Smooth muscle cell (in vitro differentiated cells): ENCODE results near the gene FBXL7. TPM values are rescaled to one million over a fixed set of nuclear protein-coding genes. Genes with fewer than 3 reads are reported as not detected.

Experiments used
- DNase-seq: peaks from one replicate; lab custom pipeline; 2025; ENCODE audit not compliant: unreplicated experiment; lab: John Stamatoyannopoulos, UW
- H2AFZ ChIP-seq: fragments of 200-600 bp; sonication (generic); 2 replicates; pipeline ENCODE4 v1.6.0; 2016; ENCODE audit warnings: antibody characterized with exemption, low read depth, mild to moderate bottlenecking
- H3F3A ChIP-seq: fragments of 200-600 bp; sonication (generic); 2 replicates; pipeline ENCODE4 v1.6.0; 2017; ENCODE audit warnings: antibody characterized with exemption, low read depth
- H3K27ac ChIP-seq: fragments of 200-600 bp; sonication (generic); 2 replicates; pipeline ENCODE4 v1.5.1; 2016; ENCODE audit warnings: low read depth, mild to moderate bottlenecking
- H3K27me3 ChIP-seq: fragments of 200-600 bp; sonication (generic); 2 replicates; pipeline ENCODE4 v1.6.1; 2016; ENCODE audit warnings: low read depth, mild to moderate bottlenecking
- H3K36me3 ChIP-seq: fragments of 200-600 bp; sonication (generic); 2 replicates; pipeline ENCODE4 v1.5.1; 2016; ENCODE audit warnings: low read depth
- H3K4me1 ChIP-seq: fragments of 200-600 bp; sonication (generic); 2 replicates; pipeline ENCODE4 v1.5.1; 2016; ENCODE audit warnings: low read depth
- H3K4me2 ChIP-seq: fragments of 200-600 bp; sonication (generic); 2 replicates; pipeline ENCODE4 v1.6.0; 2016; ENCODE audit warnings: mild to moderate bottlenecking
- H3K4me3 ChIP-seq: fragments of 200-600 bp; sonication (generic); 2 replicates; pipeline ENCODE4 v1.5.1; 2016; ENCODE audit warnings: mild to moderate bottlenecking
- H3K79me2 ChIP-seq: fragments of 200-600 bp; sonication (generic); 2 replicates; pipeline ENCODE4 v1.6.0; 2016; ENCODE audit warnings: low read depth, mild to moderate bottlenecking
- H3K9ac ChIP-seq: fragments of 200-600 bp; sonication (generic); 2 replicates; pipeline ENCODE4 v1.6.0; 2016; ENCODE audit warnings: low read depth
- H3K9me3 ChIP-seq: fragments of 200-600 bp; sonication (generic); replicated peaks from 2 replicates; pipeline ENCODE4 v1.5.1; 2016; ENCODE audit warnings: low read depth
- H4K20me1 ChIP-seq: fragments of 200-600 bp; sonication (generic); 2 replicates; pipeline ENCODE4 v1.6.0; 2016; ENCODE audit warnings: low read depth
- CTCF ChIP-seq: fragments of 200-600 bp; sonication (generic); IDR thresholded peaks from 2 replicates; pipeline ENCODE4 v1.5.1; 2017; ENCODE audit warnings: borderline replicate concordance, mild to moderate bottlenecking, antibody characterized with exemption; ENCODE audit not compliant: insufficient read depth, poor library complexity, severe bottlenecking
- WGBS: methylation state at CpG from one replicate; pipeline ENCODE4 v1.1.7; 2016; ENCODE audit warnings: low lambda C conversion rate; 5-methylcytosine and 5-hydroxymethylcytosine counted together
- polyA plus RNA-seq: library from polyadenylated mRNA; unstranded; fragments of >200 nt; fragmentation: Nextera tagmentation; extraction: Ambion mirVana; gene quantifications from 2 replicates; pipeline ENCODE4 v1.2.1, GENCODE V29; 2016
- total RNA-seq: library from RNA; depleted of rRNA; stranded (reverse); fragments of >200 nt; gene quantifications from 2 replicates; pipeline ENCODE4 v1.2.3, GENCODE V29; 2014

FBXL7 gene
- total and polyA plus RNA-seq, 2 experiments from 2014 or later, result 20.2 to 21.0 TPM

GRCh38 chr5:15573590-15573989 is 73.6 kb downstream of the FBXL7 start:
- Histone ChIP-seq H3K4me3 (no peak overlapping the region), H4K20me1 (peaks cover 73% of the 10 kb centered on the region), H3K9me3 (no peaks in the 10 kb centered on the region), H3K27ac (no peak overlapping the region), H3F3A (no peaks in the 10 kb centered on the region), H3K79me2 (peaks cover 25% of the 10 kb centered on the region), H3K4me1 (no peaks in the 10 kb centered on the region), H3K27me3 (no peaks in the 10 kb centered on the region), H2AFZ (no peak overlapping the region), H3K36me3 (no peaks in the 10 kb centered on the region), H3K9ac (no peak overlapping the region), H3K4me2 (no peak overlapping the region)
- WGBS, result 82% methylated on average over 4 of the region's 4 CpGs
- TF ChIP-seq CTCF, result no peak
- no peak for DNase-seq

GRCh38 chr5:15574128-15574527 is 74.1 kb downstream of the FBXL7 start:
- Histone ChIP-seq H3K27me3 (no peaks in the 10 kb centered on the region), H3K9me3 (no peaks in the 10 kb centered on the region), H3K36me3 (no peaks in the 10 kb centered on the region), H4K20me1 (peaks cover 78% of the 10 kb centered on the region), H3K79me2 (peaks cover 25% of the 10 kb centered on the region), H3K4me3 (no peak overlapping the region), H3K4me1 (no peaks in the 10 kb centered on the region), H3K4me2 (no peak overlapping the region), H2AFZ (no peak overlapping the region), H3K27ac (no peak overlapping the region), H3F3A (no peaks in the 10 kb centered on the region), H3K9ac (no peak overlapping the region)
- TF ChIP-seq CTCF, result no peak
- DNase-seq, result no peak
- WGBS, result 95% methylated on average over 1 of the region's 1 CpG

GRCh38 chr5:15574806-15575325 is 74.9 kb downstream of the FBXL7 start:
- 93% methylated on average over 3 of the region's 3 CpGs for WGBS
- no peak overlapping the region for H3K4me2 ChIP-seq
- no peaks in the 10 kb centered on the region for H3F3A ChIP-seq
- no peak overlapping the region for H3K4me3 ChIP-seq
- H3K27ac ChIP-seq, result no peak overlapping the region
- H3K36me3 ChIP-seq, result no peaks in the 10 kb centered on the region
- H2AFZ ChIP-seq, result no peak overlapping the region
- TF ChIP-seq CTCF, result no peak
- no peaks in the 10 kb centered on the region for H3K9me3 ChIP-seq
- H3K4me1 ChIP-seq, result no peaks in the 10 kb centered on the region
- no peaks in the 10 kb centered on the region for H3K27me3 ChIP-seq
- H3K79me2 ChIP-seq, result peaks cover 25% of the 10 kb centered on the region
- H4K20me1 ChIP-seq, result peaks cover 85% of the 10 kb centered on the region
- DNase-seq, result no peak
- no peak overlapping the region for H3K9ac ChIP-seq

- H3K9ac ChIP-seq, result no peak overlapping the region
- H3K4me1 ChIP-seq, result no peaks in the 10 kb centered on the region
- no peak overlapping the region for H2AFZ ChIP-seq
- H4K20me1 ChIP-seq, result peaks cover 86% of the 10 kb centered on the region
- no peak for TF ChIP-seq CTCF
- H3K27ac ChIP-seq, result no peak overlapping the region
- H3K79me2 ChIP-seq, result peaks cover 22% of the 10 kb centered on the region
- H3K36me3 ChIP-seq, result no peaks in the 10 kb centered on the region
- no peaks in the 10 kb centered on the region for H3F3A ChIP-seq
- H3K27me3 ChIP-seq, result no peaks in the 10 kb centered on the region
- no peak for DNase-seq
- no peaks in the 10 kb centered on the region for H3K9me3 ChIP-seq
- H3K4me3 ChIP-seq, result no peak overlapping the region
- H3K4me2 ChIP-seq, result no peak overlapping the region
Measured at GRCh38 chr5:15575666-15576065, 75.7 kb downstream of the FBXL7 start.
